ENCODE measurements around the gene CBR4. TPM values are rescaled to one million over a fixed set of nuclear protein-coding genes. Genes with fewer than 3 reads are reported as not detected.

The CBR4 gene
- total and polyA plus RNA-seq, 2 donors (not counting 3 experiments of a cell fraction or from before 2014, with no cell fraction given): 4.8 to 26.3 TPM

GRCh38 chr4:169013396-169013795 is 3.3 kb upstream of the CBR4 start:
- Histone ChIP-seq H4K20me1 (replicated peaks; ENCODE audit: control insufficient read depth, extremely low read depth, insufficient read depth, low read length) (no peaks in the 10 kb centered on the region), H3K9me3 (replicated peaks; ENCODE audit: control insufficient read depth, insufficient read depth, low read length) (no peaks in the 10 kb centered on the region), H3K79me2 (ENCODE audit: control insufficient read depth, insufficient read depth, low read length) (peaks cover 7% of the 10 kb centered on the region), H3K4me3 (replicated peaks in 1 of 3; ENCODE audit: insufficient read depth in 1 of 3, low read depth in 1 of 3, low read length in 3 of 3) (no peak overlapping the region), H3K36me3 (ENCODE audit: control insufficient read depth in 2 of 2, extremely low read depth in 1 of 2, insufficient read depth in 2 of 2, low read length in 2 of 2) (no peaks in the 10 kb centered on the region), H3K9me1 (replicated peaks; ENCODE audit: control insufficient read depth, extremely low read depth, insufficient read depth, low read length) (no peaks in the 10 kb centered on the region), H3K27me3 (ENCODE audit: control insufficient read depth in 2 of 2, insufficient read depth in 2 of 2, low read length in 2 of 2) (no peaks in the 10 kb centered on the region), H3K4me2 (ENCODE audit: insufficient read depth, low read length) (no peak overlapping the region), H2AFZ (ENCODE audit: low read depth, low read length) (no peak overlapping the region), H3K27ac (ENCODE audit: insufficient read depth, low read depth, low read length) (no peak overlapping the region), H3K4me1 (ENCODE audit: control insufficient read depth, extremely low read depth, insufficient read depth, low read length) (peaks cover 16% of the 10 kb centered on the region), H3K9ac (replicated peaks; ENCODE audit: extremely low read depth, insufficient read depth, low read length) (no peak overlapping the region)
- intact Hi-C loops (cut with micrococcal nuclease): loop anchor here (5.0 kb wide), 1 partner anchor 299 kb away; no protein-coding TSS in a partner anchor
- DNase-seq (ENCODE audit: low read depth, low spot score) (no peak), FAIRE-seq (no peak)
- ChIA-PET CTCF (interaction anchor here (1.1 to 2.5 kb wide), 2 partner anchors 11 to 34 kb away, joined by 4 to 10 read pairs; no protein-coding TSS in a partner anchor), POLR2A (no interaction called here)
- no TSS peak for BruUV-seq (replicated peaks)
- dilution Hi-C loops (cut with MboI; ENCODE audit: extremely low pct_ligation_motif_present, low sequenced_read_pairs): no loop called here
- TF ChIP-seq MAX (IDR thresholded peaks at IDR 0.05; ENCODE audit: insufficient read depth, insufficient read length): no peak
- TF ChIP-seq POLR2AphosphoS5 (IDR thresholded peaks at IDR 0.05; ENCODE audit: insufficient read depth, low read depth, low read length): no peak
- no peak for TF ChIP-seq MYC (IDR thresholded peaks at IDR 0.05; ENCODE audit: low read depth, low read length)
- TF ChIP-seq JUN (IDR thresholded peaks at IDR 0.05; ENCODE audit: borderline replicate concordance, insufficient read depth, insufficient read length, low read depth): no peak
- no peak for TF ChIP-seq CTCF (IDR thresholded peaks at IDR 0.05; ENCODE audit: extremely low read depth in 1 of 2, insufficient read depth in 1 of 2, low read depth in 1 of 2, low read length in 2 of 2)
- TF ChIP-seq GATA2 (IDR thresholded peaks at IDR 0.05; ENCODE audit: insufficient read depth, insufficient read length, low read depth, low read length): no peak
- no peak for TF ChIP-seq EZH2 (IDR thresholded peaks at IDR 0.05; ENCODE audit: borderline replicate concordance, low read depth, low read length, severe bottlenecking)
- no peak for TF ChIP-seq FOS (IDR thresholded peaks at IDR 0.05; ENCODE audit: borderline replicate concordance, insufficient read depth, low read length)
- TF ChIP-seq POLR2A (IDR thresholded peaks at IDR 0.05; ENCODE audit: low read depth, low read length): no peak
